ENCODE measurements around the gene PAGE3.

Gene PAGE3, protein sequence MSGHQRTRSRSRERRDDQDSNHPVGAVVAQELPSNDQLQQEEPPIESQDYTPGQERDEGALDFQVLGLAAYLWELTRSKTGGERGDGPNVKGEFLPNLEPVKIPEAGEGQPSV

DNA sequence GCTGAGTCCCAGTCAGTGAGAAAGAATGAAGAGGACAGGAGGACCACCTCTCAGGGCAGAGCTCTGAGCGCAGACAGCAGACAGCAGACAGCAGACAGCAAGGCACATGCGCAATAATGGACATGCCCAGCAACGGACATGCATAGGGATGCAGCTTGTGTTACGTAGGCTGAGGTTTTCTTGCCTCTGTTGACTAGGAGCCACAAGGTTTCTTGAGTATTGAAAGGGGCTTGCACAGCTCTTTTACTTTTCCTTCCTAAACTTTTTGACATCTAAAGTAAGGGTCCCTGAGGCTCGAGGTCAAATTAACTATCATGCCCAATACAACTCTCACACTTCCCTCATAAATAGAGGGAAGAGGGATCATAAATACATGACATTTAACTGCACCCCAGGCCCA is at the start of gene PAGE3:
PAGE3 (minus strand) TSS at position 101 of the 400 bp plus-strand sequence. CDS start 1,013 bp downstream, outside the sequence.
- DNase-seq = no peak

DNA sequence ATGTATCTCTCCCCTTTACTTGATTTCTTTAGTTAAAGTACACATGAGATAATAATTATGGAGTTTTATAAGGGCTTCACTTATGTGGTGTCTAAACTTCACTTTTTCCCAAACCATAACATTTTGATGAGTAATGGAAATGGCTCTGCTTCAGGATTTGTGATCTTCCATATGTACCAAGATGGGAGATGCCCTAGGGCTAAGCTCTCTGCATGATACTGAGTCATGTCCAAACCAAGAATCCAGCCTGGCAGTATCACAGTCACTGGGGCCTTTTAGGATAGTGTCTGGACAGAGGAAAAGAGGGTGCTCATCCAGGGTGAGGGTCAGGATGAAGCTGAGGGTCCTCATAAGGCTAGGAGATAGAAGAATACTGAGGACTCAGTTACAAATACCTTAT is 47.9 kb upstream of the PAGE3 start:
- DNase-seq = no peak

DNA sequence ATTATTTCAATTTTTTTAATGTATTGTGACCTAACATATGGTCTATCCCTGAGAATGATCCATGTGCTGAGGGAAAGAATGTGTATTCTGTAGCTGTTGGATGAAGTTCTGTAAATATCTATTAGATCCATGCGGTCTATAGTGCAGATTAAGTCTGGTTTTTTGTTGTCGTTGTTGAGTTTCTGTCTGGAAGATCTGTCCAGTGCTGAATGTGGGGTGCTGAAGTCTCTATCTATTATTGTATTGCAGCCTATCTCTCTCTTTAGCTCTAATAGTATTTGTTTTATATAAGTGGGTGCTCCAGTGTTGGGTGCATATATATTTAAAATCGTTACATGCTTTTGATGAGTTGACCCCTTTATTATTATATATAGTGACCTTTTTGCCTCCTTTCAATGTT is 26.2 kb upstream of the PAGE3 start:
- no peak for DNase-seq

GRCh38 chrX:55279832-55280231 is 15.1 kb upstream of the PAGE3 start:
- DNase-seq = no peak

DNA sequence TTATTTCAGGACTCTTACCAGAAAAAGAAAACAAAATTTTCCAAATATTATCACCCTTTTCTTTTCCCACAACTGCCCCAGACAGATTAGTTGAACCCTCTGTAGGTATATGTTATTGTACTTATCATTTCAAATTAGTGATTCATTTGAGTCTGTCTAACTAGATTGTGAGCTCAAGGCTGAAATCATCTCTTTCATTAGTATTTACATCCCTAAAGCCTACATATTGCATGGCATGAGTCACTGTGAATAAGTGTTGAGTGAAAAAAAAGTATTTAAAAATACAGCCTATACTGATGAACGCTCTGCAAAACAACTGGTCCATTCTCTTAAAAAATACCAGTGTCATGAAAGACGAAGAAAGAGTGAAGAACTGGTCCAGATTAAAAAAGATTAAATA is 3.9 kb downstream of the PAGE3 start:
- no peak for DNase-seq

- DNase-seq = no peak
These were observed 11.2 kb downstream of the PAGE3 start for GRCh38 chrX:55253528-55253927.

- no peak for DNase-seq
These were observed 23.9 kb downstream of the PAGE3 start for GRCh38 chrX:55240788-55241340.

GRCh38 chrX:55220119-55220794 is 44.5 kb downstream of the PAGE3 start, which contains the start of gene PAGE5:
PAGE5 (plus strand) TSS chrX:55220346; CDS start chrX:55221383, 1,037 bp downstream.
- DNase-seq = no peak

DNA sequence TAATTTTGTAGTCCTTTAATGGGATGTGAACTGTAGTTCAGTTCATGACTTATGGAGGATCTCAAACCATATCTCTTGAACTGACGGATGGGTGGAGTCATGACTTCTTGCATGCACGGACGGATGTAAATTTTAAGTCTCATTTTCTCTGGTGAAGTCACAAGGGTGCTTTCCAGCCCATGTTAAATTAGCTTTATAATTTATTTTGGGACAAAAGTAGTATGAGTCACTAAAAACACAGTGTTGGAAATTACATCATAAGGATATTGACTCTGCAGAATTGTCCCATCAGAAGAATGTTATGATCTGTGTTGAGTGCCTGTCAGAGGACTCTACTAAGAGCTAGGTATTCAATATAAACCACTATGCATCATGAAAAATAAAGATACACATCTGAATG is 51.3 kb downstream of the PAGE3 start:
- DNase-seq = no peak

DNA sequence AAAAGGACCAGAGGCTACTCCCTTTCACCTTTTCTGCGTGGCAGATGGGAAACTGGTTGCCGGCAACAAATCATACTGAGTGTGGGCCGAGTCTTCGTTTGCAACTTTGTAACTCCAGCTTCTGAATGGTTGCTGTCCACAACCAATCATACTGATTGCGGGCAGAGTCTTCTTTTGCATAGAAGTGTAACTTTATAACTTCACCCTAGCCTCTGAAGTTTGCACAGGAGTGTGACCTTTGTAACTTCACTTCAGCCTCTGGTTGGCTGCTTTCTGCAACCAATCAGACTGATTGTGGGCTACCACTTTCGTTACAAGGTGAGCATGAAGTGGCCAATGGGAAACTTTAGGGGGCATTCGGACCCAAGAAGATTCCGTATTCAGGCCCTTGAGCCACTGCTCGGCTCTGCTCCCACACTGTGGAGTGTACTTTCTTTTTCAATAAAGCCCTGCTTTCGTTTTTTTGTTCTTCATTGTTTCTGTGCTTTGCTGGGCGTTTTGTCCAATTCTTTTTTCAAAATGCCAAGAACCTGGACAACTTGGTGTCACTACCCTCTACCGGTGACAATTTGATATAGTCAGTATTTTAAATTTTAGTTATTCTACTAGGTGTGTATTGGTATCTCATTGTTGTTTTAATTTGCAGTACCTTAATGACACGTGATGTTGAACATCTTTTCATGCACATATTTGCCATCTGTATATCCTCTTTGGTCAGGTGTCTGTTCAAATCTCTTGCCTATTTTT is 53.6 kb downstream of the PAGE3 start:
- no peak for DNase-seq
